Coronary artery (tissue), 2 donors: ENCODE measurements around the gene NFE2L2.

ENCODE experiments used
- DNase-seq: peaks from one replicate; pipeline ENCODE4 v3.0.0-alpha.2; 2017; ENCODE audit warnings: low spot score
- H3K27ac ChIP-seq, 2 donors: fragments of 200-600 bp; sonication (generic); one replicate each; pipeline ENCODE4 v1.5.1; 2016 to 2019
- H3K4me3 ChIP-seq: fragments of 200-600 bp; sonication (generic); 2 replicates; pipeline ENCODE4 v1.5.1; 2016; ENCODE audit warnings: mild to moderate bottlenecking, moderate library complexity
- CTCF ChIP-seq: fragments of 200-600 bp; sonication (generic); IDR thresholded peaks from one replicate; pipeline ENCODE4 v1.5.1; 2019; ENCODE audit warnings: antibody characterized with exemption

The NFE2L2 gene

GRCh38 chr2:177302552-177302951 is 38.0 kb upstream of the NFE2L2 start:
- Histone ChIP-seq H3K27ac (no peak overlapping the region), H3K4me3 (no peak overlapping the region)
- no peak for DNase-seq
- no peak for TF ChIP-seq CTCF

- no peak overlapping the region for H3K4me3 ChIP-seq
- no peak for DNase-seq
- H3K27ac ChIP-seq: no peak overlapping the region
- no peak for TF ChIP-seq CTCF
Measured at GRCh38 chr2:177298191-177298590, 33.7 kb upstream of the NFE2L2 start.

GRCh38 chr2:177296040-177296439 is 31.5 kb upstream of the NFE2L2 start:
- Histone ChIP-seq H3K27ac (peak overlapping the region; percentile 15 to 63), H3K4me3 (peak overlapping the region; percentile 38)
- TF ChIP-seq CTCF: no peak
- no peak for DNase-seq

GRCh38 chr2:177295484-177295883 is 31.0 kb upstream of the NFE2L2 start:
- DNase-seq: no peak
- H3K27ac ChIP-seq: peak overlapping the region; percentile 15 to 56
- no peak for TF ChIP-seq CTCF
- peak overlapping the region; percentile 38 for H3K4me3 ChIP-seq

- TF ChIP-seq CTCF: no peak
- DNase-seq: no peak
Measured at GRCh38 chr2:177291701-177292100, 27.2 kb upstream of the NFE2L2 start.

GRCh38 chr2:177289824-177290628 is 25.5 kb upstream of the NFE2L2 start:
- no peak for DNase-seq

More at GRCh38 chr2:177291701-177292100, 27.2 kb upstream of the NFE2L2 start:
- no peak overlapping the region for H3K27ac ChIP-seq
- no peak overlapping the region for H3K4me3 ChIP-seq

More at GRCh38 chr2:177289824-177290628, 25.5 kb upstream of the NFE2L2 start:
- Histone ChIP-seq H3K27ac (no peak overlapping the region), H3K4me3 (no peak overlapping the region)
- TF ChIP-seq CTCF: no peak
